ENCODE results near the gene IL36B. TPM values are rescaled to one million over a fixed set of nuclear protein-coding genes. Genes with fewer than 3 reads are reported as not detected.

The IL36B gene
- total and polyA plus RNA-seq, 9 donors: not detected

GRCh38 chr2:113064898-113065297 lies 12.2 kb upstream of the IL36B start:
- 100% methylated on average over 1 of the region's 1 CpG for WGBS (ENCODE audit: insufficient coverage)
- Histone ChIP-seq H3K9me3 (replicated peaks; ENCODE audit: control insufficient read depth, low read depth, low read length) (no peaks in the 10 kb centered on the region), H3K4me1 (ENCODE audit: control insufficient read depth, insufficient read depth, low read length) (no peaks in the 10 kb centered on the region), H3K27ac (ENCODE audit: low read length) (no peak overlapping the region), H3K27me3 (ENCODE audit: control insufficient read depth, insufficient read depth, low read length) (no peaks in the 10 kb centered on the region), H3K4me3 (ENCODE audit: low read length) (no peak overlapping the region), H3K36me3 (ENCODE audit: control insufficient read depth, insufficient read depth, low read length) (no peaks in the 10 kb centered on the region)
- no peak for DNase-seq

GRCh38 chr2:113064281-113064680 lies 11.6 kb upstream of the IL36B start:
- WGBS (ENCODE audit: insufficient coverage): no CpG with 5 or more reads among the region's 5 CpGs
- Histone ChIP-seq H3K36me3 (ENCODE audit: control insufficient read depth, insufficient read depth, low read length) (no peaks in the 10 kb centered on the region), H3K4me1 (ENCODE audit: control insufficient read depth, insufficient read depth, low read length) (no peaks in the 10 kb centered on the region), H3K4me3 (ENCODE audit: low read length) (no peak overlapping the region), H3K27me3 (ENCODE audit: control insufficient read depth, insufficient read depth, low read length) (no peaks in the 10 kb centered on the region), H3K27ac (ENCODE audit: low read length) (no peak overlapping the region), H3K9me3 (replicated peaks; ENCODE audit: control insufficient read depth, low read depth, low read length) (no peaks in the 10 kb centered on the region)
- no peak for DNase-seq

GRCh38 chr2:113061896-113062770 lies 9.5 kb upstream of the IL36B start:
- H3K27me3 ChIP-seq (ENCODE audit: control insufficient read depth, insufficient read depth, low read length): no peaks in the 10 kb centered on the region
- no peak overlapping the region for H3K4me3 ChIP-seq (ENCODE audit: low read length)
- DNase-seq: no peak
- no peaks in the 10 kb centered on the region for H3K4me1 ChIP-seq (ENCODE audit: control insufficient read depth, insufficient read depth, low read length)
- no peaks in the 10 kb centered on the region for H3K36me3 ChIP-seq (ENCODE audit: control insufficient read depth, insufficient read depth, low read length)
- 81% methylated on average over 7 of the region's 18 CpGs for WGBS (ENCODE audit: insufficient coverage)
- H3K9me3 ChIP-seq (replicated peaks; ENCODE audit: control insufficient read depth, low read depth, low read length): no peaks in the 10 kb centered on the region
- no peak overlapping the region for H3K27ac ChIP-seq (ENCODE audit: low read length)

- H3K4me1 ChIP-seq (ENCODE audit: control insufficient read depth, insufficient read depth, low read length): no peaks in the 10 kb centered on the region
- no peaks in the 10 kb centered on the region for H3K27me3 ChIP-seq (ENCODE audit: control insufficient read depth, insufficient read depth, low read length)
- no peaks in the 10 kb centered on the region for H3K9me3 ChIP-seq (replicated peaks; ENCODE audit: control insufficient read depth, low read depth, low read length)
- no peak for DNase-seq
- no peaks in the 10 kb centered on the region for H3K36me3 ChIP-seq (ENCODE audit: control insufficient read depth, insufficient read depth, low read length)
- no peak overlapping the region for H3K4me3 ChIP-seq (ENCODE audit: low read length)
- WGBS (ENCODE audit: insufficient coverage): no CpG with 5 or more reads among the region's 2 CpGs
- no peak overlapping the region for H3K27ac ChIP-seq (ENCODE audit: low read length)
Observed at GRCh38 chr2:113061241-113061640, 8.6 kb upstream of the IL36B start.

- WGBS (ENCODE audit: insufficient coverage): no CpG with 5 or more reads among the region's 1 CpG
- H3K27me3 ChIP-seq (ENCODE audit: control insufficient read depth, insufficient read depth, low read length): no peaks in the 10 kb centered on the region
- DNase-seq: no peak
- no peak overlapping the region for H3K4me3 ChIP-seq (ENCODE audit: low read length)
- no peaks in the 10 kb centered on the region for H3K36me3 ChIP-seq (ENCODE audit: control insufficient read depth, insufficient read depth, low read length)
- no peaks in the 10 kb centered on the region for H3K4me1 ChIP-seq (ENCODE audit: control insufficient read depth, insufficient read depth, low read length)
- no peaks in the 10 kb centered on the region for H3K9me3 ChIP-seq (replicated peaks; ENCODE audit: control insufficient read depth, low read depth, low read length)
- no peak overlapping the region for H3K27ac ChIP-seq (ENCODE audit: low read length)
Observed at GRCh38 chr2:113060796-113061195, 8.1 kb upstream of the IL36B start.

GRCh38 chr2:113060396-113060795 lies 7.7 kb upstream of the IL36B start:
- H3K27me3 ChIP-seq (ENCODE audit: control insufficient read depth, insufficient read depth, low read length): no peaks in the 10 kb centered on the region
- no peak overlapping the region for H3K27ac ChIP-seq (ENCODE audit: low read length)
- DNase-seq: no peak
- 79% methylated on average over 3 of the region's 4 CpGs for WGBS (ENCODE audit: insufficient coverage)
- H3K9me3 ChIP-seq (replicated peaks; ENCODE audit: control insufficient read depth, low read depth, low read length): no peaks in the 10 kb centered on the region
- H3K4me1 ChIP-seq (ENCODE audit: control insufficient read depth, insufficient read depth, low read length): no peaks in the 10 kb centered on the region
- no peaks in the 10 kb centered on the region for H3K36me3 ChIP-seq (ENCODE audit: control insufficient read depth, insufficient read depth, low read length)
- H3K4me3 ChIP-seq (ENCODE audit: low read length): no peak overlapping the region

GRCh38 chr2:113058998-113059960 lies 6.6 kb upstream of the IL36B start, which contains the start of gene IL36RN:
IL36RN (plus strand) TSS chr2:113059198; CDS start chr2:113059439, 241 bp downstream.
- no peaks in the 10 kb centered on the region for H3K27me3 ChIP-seq (ENCODE audit: control insufficient read depth, insufficient read depth, low read length)
- WGBS (ENCODE audit: insufficient coverage): 69% methylated on average over 12 of the region's 15 CpGs
- H3K36me3 ChIP-seq (ENCODE audit: control insufficient read depth, insufficient read depth, low read length): no peaks in the 10 kb centered on the region
- peaks cover 5% of the 10 kb centered on the region for H3K9me3 ChIP-seq (replicated peaks; ENCODE audit: control insufficient read depth, low read depth, low read length)
- no peak within 1 kb of the TSS for H3K27ac ChIP-seq (ENCODE audit: low read length)
- DNase-seq: no peak
- no peaks in the 10 kb centered on the region for H3K4me1 ChIP-seq (ENCODE audit: control insufficient read depth, insufficient read depth, low read length)
- H3K4me3 ChIP-seq (ENCODE audit: low read length): no peak within 1 kb of the TSS

GRCh38 chr2:113058411-113058994 lies 5.8 kb upstream of the IL36B start:
- 43% methylated on average over 2 of the region's 2 CpGs for WGBS (ENCODE audit: insufficient coverage)
- Histone ChIP-seq H3K9me3 (replicated peaks; ENCODE audit: control insufficient read depth, low read depth, low read length) (peaks cover 5% of the 10 kb centered on the region), H3K36me3 (ENCODE audit: control insufficient read depth, insufficient read depth, low read length) (no peaks in the 10 kb centered on the region), H3K4me1 (ENCODE audit: control insufficient read depth, insufficient read depth, low read length) (no peaks in the 10 kb centered on the region), H3K27ac (ENCODE audit: low read length) (no peak overlapping the region), H3K27me3 (ENCODE audit: control insufficient read depth, insufficient read depth, low read length) (no peaks in the 10 kb centered on the region), H3K4me3 (ENCODE audit: low read length) (no peak overlapping the region)
- DNase-seq: no peak

GRCh38 chr2:113057117-113057516 lies 4.5 kb upstream of the IL36B start:
- H3K36me3 ChIP-seq (ENCODE audit: control insufficient read depth, insufficient read depth, low read length): no peaks in the 10 kb centered on the region
- DNase-seq: no peak
- H3K9me3 ChIP-seq (replicated peaks; ENCODE audit: control insufficient read depth, low read depth, low read length): peaks cover 5% of the 10 kb centered on the region
- H3K4me3 ChIP-seq (ENCODE audit: low read length): no peak overlapping the region
- WGBS (ENCODE audit: insufficient coverage): no CpG with 5 or more reads among the region's 1 CpG
- no peaks in the 10 kb centered on the region for H3K4me1 ChIP-seq (ENCODE audit: control insufficient read depth, insufficient read depth, low read length)
- no peaks in the 10 kb centered on the region for H3K27me3 ChIP-seq (ENCODE audit: control insufficient read depth, insufficient read depth, low read length)
- no peak overlapping the region for H3K27ac ChIP-seq (ENCODE audit: low read length)

- H3K27ac ChIP-seq (ENCODE audit: low read length): no peak overlapping the region
- H3K36me3 ChIP-seq (ENCODE audit: control insufficient read depth, insufficient read depth, low read length): no peaks in the 10 kb centered on the region
- DNase-seq: no peak
- H3K9me3 ChIP-seq (replicated peaks; ENCODE audit: control insufficient read depth, low read depth, low read length): peaks cover 5% of the 10 kb centered on the region
- no peaks in the 10 kb centered on the region for H3K4me1 ChIP-seq (ENCODE audit: control insufficient read depth, insufficient read depth, low read length)
- no CpG with 5 or more reads among the region's 1 CpG for WGBS (ENCODE audit: insufficient coverage)
- no peak overlapping the region for H3K4me3 ChIP-seq (ENCODE audit: low read length)
- no peaks in the 10 kb centered on the region for H3K27me3 ChIP-seq (ENCODE audit: control insufficient read depth, insufficient read depth, low read length)
Observed at GRCh38 chr2:113056521-113056920, 3.9 kb upstream of the IL36B start.

Measured in muscle of leg (tissue), 11 donors.